Panc1 (cell line): ENCODE measurements around the gene SPNS3.

Experiments used
- POLR2AphosphoS5 ChIP-seq: IDR thresholded peaks from 2 replicates; pipeline ENCODE4 v1.6.1; 2012; ENCODE audit warnings: mild to moderate bottlenecking, low read depth, low read length, moderate library complexity
- TCF7L2 ChIP-seq: IDR thresholded peaks from 2 replicates; pipeline ENCODE4 v1.6.1; 2011; ENCODE audit warnings: mild to moderate bottlenecking, low read depth, low read length, inconsistent platforms
- TF ChIP-seq, protein P1 (sequence below): fragments of 450-650 bp; IDR thresholded peaks from 2 replicates; pipeline ENCODE4 v1.5.1; 2017; ENCODE audit warnings: mild to moderate bottlenecking

- TF ChIP-seq, protein P1, sequence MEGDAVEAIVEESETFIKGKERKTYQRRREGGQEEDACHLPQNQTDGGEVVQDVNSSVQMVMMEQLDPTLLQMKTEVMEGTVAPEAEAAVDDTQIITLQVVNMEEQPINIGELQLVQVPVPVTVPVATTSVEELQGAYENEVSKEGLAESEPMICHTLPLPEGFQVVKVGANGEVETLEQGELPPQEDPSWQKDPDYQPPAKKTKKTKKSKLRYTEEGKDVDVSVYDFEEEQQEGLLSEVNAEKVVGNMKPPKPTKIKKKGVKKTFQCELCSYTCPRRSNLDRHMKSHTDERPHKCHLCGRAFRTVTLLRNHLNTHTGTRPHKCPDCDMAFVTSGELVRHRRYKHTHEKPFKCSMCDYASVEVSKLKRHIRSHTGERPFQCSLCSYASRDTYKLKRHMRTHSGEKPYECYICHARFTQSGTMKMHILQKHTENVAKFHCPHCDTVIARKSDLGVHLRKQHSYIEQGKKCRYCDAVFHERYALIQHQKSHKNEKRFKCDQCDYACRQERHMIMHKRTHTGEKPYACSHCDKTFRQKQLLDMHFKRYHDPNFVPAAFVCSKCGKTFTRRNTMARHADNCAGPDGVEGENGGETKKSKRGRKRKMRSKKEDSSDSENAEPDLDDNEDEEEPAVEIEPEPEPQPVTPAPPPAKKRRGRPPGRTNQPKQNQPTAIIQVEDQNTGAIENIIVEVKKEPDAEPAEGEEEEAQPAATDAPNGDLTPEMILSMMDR: no peak
- no peak for TF ChIP-seq TCF7L2
- TF ChIP-seq POLR2AphosphoS5: no peak
Measured at GRCh38 chr17:4389079-4389478, 44.7 kb upstream of the SPNS3 start.
